H1 (cell line): ENCODE measurements around the gene EML4. TPM values are rescaled to one million over a fixed set of nuclear protein-coding genes. Genes with fewer than 3 reads are reported as not detected.

Source experiments
- CTCF ChIA-PET: fragments of 300-600 bp; sonication (Branson Sonifier 250); formaldehyde crosslinking; loops from one replicate; lab custom pipeline; 2021; ENCODE audit not compliant: partially characterized antibody; lab: Charles Lee
- POLR2A ChIA-PET: fragments of 300-600 bp; sonication (Branson Sonifier 250); formaldehyde crosslinking; loops from one replicate; lab custom pipeline; 2021; ENCODE audit warnings: inconsistent platforms; ENCODE audit not compliant: partially characterized antibody; lab: Charles Lee
- DNase-seq, 2 experiments: peaks; one replicate each; pipeline versions ENCODE4 v3.0.0 to v3.0.0-alpha.2; 2010 to 2022; ENCODE audit warnings: low spot score in 2 of 2, low read depth in 1 of 2, mixed read lengths in 1 of 2
- FAIRE-seq: peaks from 2 replicates; lab custom pipeline; 2011; peaks lifted over from hg19 to GRCh38; lab: Jason Lieb, UNC
- H2AFZ ChIP-seq: 2 replicates; pipeline ENCODE4 v1.8.1; 2012; ENCODE audit warnings: low read length, inconsistent platforms
- H2AK5ac ChIP-seq: 2 replicates; pipeline ENCODE4 v1.6.1; 2013; ENCODE audit warnings: low read depth, low read length
- H2BK120ac ChIP-seq: replicated peaks from 2 replicates; pipeline ENCODE3; 2013; ENCODE audit warnings: low read depth, low read length, inconsistent platforms
- H2BK12ac ChIP-seq: 2 replicates; pipeline ENCODE4 v1.6.1; 2013; ENCODE audit warnings: low read depth, low read length
- H2BK15ac ChIP-seq: 2 replicates; pipeline ENCODE4 v1.6.1; 2013; ENCODE audit warnings: low read length
- H2BK20ac ChIP-seq: 2 replicates; pipeline ENCODE4 v1.6.1; 2013; ENCODE audit warnings: low read length
- H2BK5ac ChIP-seq: 2 replicates; pipeline ENCODE4 v1.6.1; 2013; ENCODE audit warnings: low read depth, low read length
- H3K14ac ChIP-seq: 2 replicates; pipeline ENCODE4 v1.6.1; 2013; ENCODE audit warnings: inconsistent platforms; ENCODE audit not compliant: insufficient read length
- H3K18ac ChIP-seq: 2 replicates; pipeline ENCODE4 v1.6.1; 2013; ENCODE audit warnings: low read length; ENCODE audit errors: extremely low read depth
- H3K23ac ChIP-seq: 2 replicates; pipeline ENCODE4 v1.6.1; 2013; ENCODE audit warnings: inconsistent platforms; ENCODE audit not compliant: insufficient read length
- H3K23me2 ChIP-seq: 2 replicates; pipeline ENCODE4 v1.6.1; 2013; ENCODE audit warnings: low read depth, low read length
- H3K27ac ChIP-seq: 2 replicates; pipeline ENCODE4 v1.6.1; 2011; ENCODE audit warnings: low read depth, low read length, inconsistent platforms
- H3K27me3 ChIP-seq, 4 experiments: replicated peaks in 1 of 4; 1 replicate in 1 of 4; 2 replicates in 3 of 4; pipeline versions ENCODE4 v1.6.1 to v1.8.1; 2011 to 2013; ENCODE audit warnings: low read length in 3 of 4, mild to moderate bottlenecking in 3 of 4, inconsistent platforms in 2 of 4, mixed read lengths in 2 of 4, moderate library complexity in 1 of 4; ENCODE audit not compliant: control insufficient read depth in 3 of 4, insufficient read depth in 3 of 4; ENCODE audit errors: extremely low read depth in 1 of 4
- H3K36me3 ChIP-seq, 4 experiments: 2 replicates each; pipeline versions ENCODE4 v1.6.1 to v1.8.1; 2011 to 2013; ENCODE audit warnings: mild to moderate bottlenecking in 4 of 4, low read length in 3 of 4, moderate library complexity in 2 of 4, control low read depth in 1 of 4, inconsistent platforms in 1 of 4; ENCODE audit not compliant: insufficient read depth in 4 of 4, control insufficient read depth in 2 of 4
- H3K4ac ChIP-seq: replicated peaks from 2 replicates; pipeline ENCODE3; 2013; ENCODE audit warnings: low read length, low read depth, mixed read lengths, inconsistent platforms; ENCODE audit not compliant: insufficient read length
- H3K4me1 ChIP-seq, 4 experiments: replicated peaks in 1 of 4; 1 replicate in 1 of 4; 2 replicates in 3 of 4; pipeline versions ENCODE4 v1.6.1 to v1.8.1; 2011 to 2013; ENCODE audit warnings: low read length in 3 of 4, inconsistent platforms in 2 of 4, mixed read lengths in 1 of 4; ENCODE audit not compliant: insufficient read depth in 4 of 4, control insufficient read depth in 3 of 4
- H3K4me2 ChIP-seq, 2 experiments: 2 replicates each; pipeline versions ENCODE4 v1.6.1 to v1.8.1; 2011 to 2013; ENCODE audit warnings: low read depth in 2 of 2, low read length in 2 of 2, control low read depth in 1 of 2, inconsistent platforms in 1 of 2, mild to moderate bottlenecking in 1 of 2; ENCODE audit not compliant: insufficient read depth in 1 of 2
- H3K4me3 ChIP-seq, 4 experiments: fragments of 200-600, 300-600 bp in 1 of 4; sonication (generic), shearing (Covaris generic), sonication (Bioruptor Twin) in 1 of 4; 2 replicates each; pipeline versions ENCODE4 v1.5.1 to v1.8.1; 2011 to 2016; ENCODE audit warnings: low read length in 4 of 4, low read depth in 3 of 4, control low read depth in 2 of 4, inconsistent platforms in 2 of 4, mild to moderate bottlenecking in 2 of 4, mixed read lengths in 1 of 4, moderate library complexity in 1 of 4; ENCODE audit not compliant: insufficient read depth in 2 of 4; ENCODE audit errors: extremely low read depth in 1 of 4
- H3K56ac ChIP-seq: replicated peaks from 2 replicates; pipeline ENCODE3; 2013; ENCODE audit warnings: low read depth, mild to moderate bottlenecking, mixed read lengths, low read length, inconsistent platforms; ENCODE audit not compliant: insufficient read length
- H3K79me1 ChIP-seq: 2 replicates; pipeline ENCODE4 v1.6.1; 2013; ENCODE audit warnings: low read depth, low read length, control low read depth
- H3K79me2 ChIP-seq, 2 experiments: 2 replicates each; pipeline versions ENCODE4 v1.6.1 to v1.8.1; 2012 to 2013; ENCODE audit warnings: low read length in 2 of 2, mild to moderate bottlenecking in 2 of 2, inconsistent platforms in 1 of 2; ENCODE audit not compliant: insufficient read depth in 2 of 2, control insufficient read depth in 1 of 2
- H3K9ac ChIP-seq, 4 experiments: replicated peaks in 1 of 4; 1 replicate in 1 of 4; 2 replicates in 3 of 4; pipeline versions ENCODE4 v1.6.1 to v1.8.1; 2011 to 2013; ENCODE audit warnings: low read depth in 3 of 4, low read length in 3 of 4, control low read depth in 2 of 4, mild to moderate bottlenecking in 2 of 4, moderate library complexity in 2 of 4, inconsistent platforms in 1 of 4; ENCODE audit errors: extremely low read depth in 1 of 4
- H3K9me3 ChIP-seq, 2 experiments: 2 replicates each; pipeline versions ENCODE4 v1.6.1 to v1.8.1; 2012 to 2013; ENCODE audit warnings: mild to moderate bottlenecking in 2 of 2, moderate library complexity in 2 of 2, control low read depth in 1 of 2, inconsistent platforms in 1 of 2, low read depth in 1 of 2, low read length in 1 of 2, mixed read lengths in 1 of 2; ENCODE audit not compliant: insufficient read depth in 2 of 2
- H4K20me1 ChIP-seq, 2 experiments: replicated peaks in 1 of 2; 2 replicates each; pipeline versions ENCODE3 to v1.8.1; 2011 to 2013; ENCODE audit warnings: inconsistent platforms in 2 of 2, low read length in 2 of 2, mild to moderate bottlenecking in 1 of 2; ENCODE audit not compliant: insufficient read depth in 2 of 2, control insufficient read depth in 1 of 2
- H4K5ac ChIP-seq: 2 replicates; pipeline ENCODE4 v1.6.1; 2013; ENCODE audit warnings: low read length, low read depth, mixed read lengths, inconsistent platforms; ENCODE audit not compliant: insufficient read length
- H4K8ac ChIP-seq: 2 replicates; pipeline ENCODE4 v1.8.0; 2013; ENCODE audit warnings: mild to moderate bottlenecking, moderate library complexity, low read length, inconsistent platforms; ENCODE audit not compliant: insufficient read depth; ENCODE audit errors: extremely low read depth
- H4K91ac ChIP-seq: replicated peaks from 2 replicates; pipeline ENCODE3; 2013; ENCODE audit warnings: low read length, mixed read lengths, inconsistent platforms; ENCODE audit not compliant: insufficient read length
- CBX5 ChIP-seq: fragments of 300-800, 300-1000 bp; sonication (generic); IDR thresholded peaks from 2 replicates; pipeline ENCODE4 v1.7.1; 2016; ENCODE audit warnings: antibody characterized with exemption, low read length, low read depth
- CEBPB ChIP-seq: IDR thresholded peaks from 2 replicates; pipeline ENCODE4 v1.6.1; 2012; ENCODE audit warnings: low read depth, low read length
- JUND ChIP-seq: IDR thresholded peaks from 2 replicates; pipeline ENCODE4 v1.6.1; 2011; ENCODE audit warnings: mild to moderate bottlenecking, improper control_type of control experiment, low read length
- KDM1A ChIP-seq: fragments of 200-600, 300-600 bp; sonication (generic); IDR thresholded peaks from 2 replicates; pipeline ENCODE4 v1.7.1; 2016; ENCODE audit warnings: mild to moderate bottlenecking, low read length, borderline replicate concordance
- KDM5A ChIP-seq: fragments of 200-600 bp; IDR thresholded peaks from 2 replicates; pipeline ENCODE4 v1.7.1; 2012; ENCODE audit warnings: mild to moderate bottlenecking, low read length, inconsistent platforms, mixed read lengths
- MAX ChIP-seq: IDR thresholded peaks from 2 replicates; pipeline ENCODE4 v1.6.1; 2012; ENCODE audit warnings: inconsistent platforms
- POU5F1 ChIP-seq: IDR thresholded peaks from 2 replicates; pipeline ENCODE4 v1.6.1; 2011; ENCODE audit warnings: low read depth, mild to moderate bottlenecking, low read length, moderate library complexity
- WGBS, 2 experiments: shearing (Covaris generic) in 1 of 2; methylation state at CpG; one replicate each; pipeline versions ENCODE4 v1.1.6 to v1.1.7; 2013 to 2015; ENCODE audit warnings: low lambda C conversion rate in 2 of 2, mixed read lengths in 2 of 2, inconsistent platforms in 1 of 2, low coverage in 1 of 2, missing lambda C conversion rate in 1 of 2; ENCODE audit not compliant: insufficient replicate concordance in 2 of 2, insufficient coverage in 1 of 2, insufficient read length in 1 of 2; ENCODE audit errors: extremely low coverage in 1 of 2, missing lambda C conversion rate in 1 of 2; 5-methylcytosine and 5-hydroxymethylcytosine counted together
- polyA plus RNA-seq, 7 experiments: library from polyadenylated mRNA; depleted of rRNA in 3 of 7; stranded (reverse) in 5 of 7; unstranded in 2 of 7; fragments of >200 nt in 5 of 7; fragments of 200-250 nt in 2 of 7; gene quantifications; 1 replicate in 5 of 7; 2 replicates in 1 of 7; 4 replicates in 1 of 7; pipeline versions ENCODE4 v1.2.1 to v1.2.3, GENCODE V29; 2011 to 2013; ENCODE audit warnings: missing spikeins in 2 of 7, mixed read lengths in 2 of 7
- total RNA-seq: library from RNA; stranded (reverse); fragmentation: NEBNext Ultra II Directional; extraction: Animal tissue kit (Norgen Biotek cat#: 25700); gene quantifications from 2 replicates; pipeline ENCODE4 v1.2.1, GENCODE V29; 2021

The EML4 gene
- total and polyA plus RNA-seq, 2 of the 8 experiments (the other 6 are each of a cell fraction or from before 2014, with no cell fraction given) = 50.1 to 104 TPM

- Histone ChIP-seq H4K20me1 (peaks cover 5 to 9% of the 10 kb centered on the region in 2 experiments), H3K79me2 (peaks cover 0 to 91% of the 10 kb centered on the region in 2 experiments; a peak in 3 of 4 replicates), H3K9me3 (no peaks in the 10 kb centered on the region)
Measured at GRCh38 chr2:42190191-42190590, 21.0 kb downstream of the EML4 start.

More at GRCh38 chr2:42190191-42190590, 21.0 kb downstream of the EML4 start:
- Histone ChIP-seq H4K5ac (no peak overlapping the region), H3K23me2 (no peaks in the 10 kb centered on the region), H3K18ac (no peak overlapping the region), H2BK20ac (no peak overlapping the region), H3K4me1 (no peaks in the 10 kb centered on the region; a peak in 2 of 7 replicates), H3K9ac (no peak overlapping the region), H2BK12ac (no peak overlapping the region), H3K56ac (no peak overlapping the region), H3K4me2 (no peak overlapping the region)
- CTCF ChIA-PET = interaction anchor here (0.7 to 2.6 kb wide), 8 partner anchors 9 to 337 kb away, joined by 3 to 8 read pairs (median 3); no protein-coding TSS in a partner anchor
- TF ChIP-seq KDM1A (no peak), JUND (no peak), CBX5 (no peak), KDM5A (no peak), CEBPB (no peak), MAX (no peak), POU5F1 (no peak)
- TF ChIP-seq, all 59 proteins: peak for 0
- Histone ChIP-seq H3K27me3 (no peaks in the 10 kb centered on the region), H4K91ac (no peak overlapping the region), H3K23ac (no peak overlapping the region), H3K4ac (no peak overlapping the region), H2BK120ac (no peak overlapping the region), H3K36me3 (no peaks in the 10 kb centered on the region), H2BK15ac (no peak overlapping the region), H2AK5ac (no peak overlapping the region), H2AFZ (no peak overlapping the region), H2BK5ac (no peak overlapping the region), H4K8ac (no peak overlapping the region), H3K14ac (no peak overlapping the region), H3K27ac (no peak overlapping the region), H3K79me1 (no peaks in the 10 kb centered on the region), H3K4me3 (no peak overlapping the region)
- WGBS, 2 experiments = 81 to 100% methylated on average over 1 to 2 of the region's 2 CpGs
- DNase-seq = no peak
- no peak for FAIRE-seq
- POLR2A ChIA-PET = no interaction called here
